Measurements from ENCODE around the gene CDKN2C.

Gene CDKN2C

GRCh38 chr1:50979937-50980336 is 9.9 kb downstream of the CDKN2C start:
- TF ChIP-seq CEBPB (IDR thresholded peaks at IDR 0.05) (no peak), TCF12 (IDR thresholded peaks at IDR 0.05; ENCODE audit: low read depth) (no peak), EP300 (IDR thresholded peaks at IDR 0.05; ENCODE audit: borderline replicate concordance) (no peak)

- TF ChIP-seq CEBPB (IDR thresholded peaks at IDR 0.05) (no peak), FOXM1 (IDR thresholded peaks at IDR 0.05; ENCODE audit: borderline replicate concordance, low read depth) (no peak), RAD21 (IDR thresholded peaks at IDR 0.05; ENCODE audit: low read depth) (no peak), CREB1 (IDR thresholded peaks at IDR 0.05; ENCODE audit: low read depth) (no peak), MAX (IDR thresholded peaks at IDR 0.05) (no peak), YY1 (IDR thresholded peaks at IDR 0.05; ENCODE audit: low read depth) (no peak), TAF1 (IDR thresholded peaks at IDR 0.05; ENCODE audit: low read depth) (no peak), ZBTB7A (IDR thresholded peaks at IDR 0.05; ENCODE audit: low read depth) (no peak), TEAD4 (IDR thresholded peaks at IDR 0.05) (no peak), REST (IDR thresholded peaks at IDR 0.05; ENCODE audit: low read depth) (no peak), EGR1 (IDR thresholded peaks at IDR 0.05) (no peak), NFIC (IDR thresholded peaks at IDR 0.05) (no peak), EP300 (IDR thresholded peaks at IDR 0.05; ENCODE audit: borderline replicate concordance) (no peak), USF1 (IDR thresholded peaks at IDR 0.05) (no peak), TCF12 (IDR thresholded peaks at IDR 0.05; ENCODE audit: low read depth) (no peak)
Observed at GRCh38 chr1:50980505-50980904, 10.5 kb downstream of the CDKN2C start.

- TF ChIP-seq REST (IDR thresholded peaks at IDR 0.05; ENCODE audit: low read depth), result no peak
- TF ChIP-seq ZBTB7A (IDR thresholded peaks at IDR 0.05; ENCODE audit: low read depth), result no peak
- TF ChIP-seq YY1 (IDR thresholded peaks at IDR 0.05; ENCODE audit: low read depth), result no peak
- no peak for TF ChIP-seq USF1 (IDR thresholded peaks at IDR 0.05)
- no peak for TF ChIP-seq TAF1 (IDR thresholded peaks at IDR 0.05; ENCODE audit: low read depth)
- TF ChIP-seq FOXM1 (IDR thresholded peaks at IDR 0.05; ENCODE audit: borderline replicate concordance, low read depth), result no peak
- no peak for TF ChIP-seq EGR1 (IDR thresholded peaks at IDR 0.05)
Observed at GRCh38 chr1:50981741-50982140, 11.7 kb downstream of the CDKN2C start.

GRCh38 chr1:50982611-50983010 is 12.6 kb downstream of the CDKN2C start:
- no peak for TF ChIP-seq RAD21 (IDR thresholded peaks at IDR 0.05; ENCODE audit: low read depth)
- no peak for TF ChIP-seq NFIC (IDR thresholded peaks at IDR 0.05)
- no peak for TF ChIP-seq TEAD4 (IDR thresholded peaks at IDR 0.05)
- TF ChIP-seq USF1 (IDR thresholded peaks at IDR 0.05), result no peak
- TF ChIP-seq TCF12 (IDR thresholded peaks at IDR 0.05; ENCODE audit: low read depth), result no peak
- no peak for TF ChIP-seq EP300 (IDR thresholded peaks at IDR 0.05; ENCODE audit: borderline replicate concordance)
- TF ChIP-seq FOXM1 (IDR thresholded peaks at IDR 0.05; ENCODE audit: borderline replicate concordance, low read depth), result no peak
- TF ChIP-seq YY1 (IDR thresholded peaks at IDR 0.05; ENCODE audit: low read depth), result no peak
- TF ChIP-seq MAX (IDR thresholded peaks at IDR 0.05), result no peak
- TF ChIP-seq CEBPB (IDR thresholded peaks at IDR 0.05), result no peak

- TF ChIP-seq ZBTB7A (IDR thresholded peaks at IDR 0.05; ENCODE audit: low read depth) (no peak), EGR1 (IDR thresholded peaks at IDR 0.05) (no peak), FOXM1 (IDR thresholded peaks at IDR 0.05; ENCODE audit: borderline replicate concordance, low read depth) (no peak), EP300 (IDR thresholded peaks at IDR 0.05; ENCODE audit: borderline replicate concordance) (no peak)
Observed at GRCh38 chr1:50983219-50983802, 13.3 kb downstream of the CDKN2C start.

GRCh38 chr1:50985094-50985493 is 15.0 kb downstream of the CDKN2C start:
- no peak for TF ChIP-seq USF1 (IDR thresholded peaks at IDR 0.05)

Measured in Ishikawa (cell line).